ACC112 (cell line): ENCODE measurements around the gene LHCGR.

Experiments used
- H2AFZ ChIP-seq: fragments of 200-600 bp; sonication (generic); one replicate; pipeline ENCODE4 v1.6.0; 2017; ENCODE audit warnings: antibody characterized with exemption, low read length; ENCODE audit not compliant: unreplicated experiment
- H3K27ac ChIP-seq: fragments of 200-600 bp; sonication (generic); 2 replicates; pipeline ENCODE4 v1.5.1; 2014; ENCODE audit warnings: low read depth, mild to moderate bottlenecking, antibody characterized with exemption, low read length, moderate library complexity
- H3K27me3 ChIP-seq: fragments of 200-600 bp; sonication (generic); 2 replicates; pipeline ENCODE4 v1.6.1; 2014; ENCODE audit warnings: mild to moderate bottlenecking, antibody characterized with exemption, low read length, moderate library complexity, mixed read lengths; ENCODE audit not compliant: insufficient read depth
- H3K36me3 ChIP-seq: fragments of 200-600 bp; sonication (generic); 2 replicates; pipeline ENCODE4 v1.6.1; 2016; ENCODE audit warnings: mild to moderate bottlenecking, antibody characterized with exemption, low read length, moderate library complexity, mixed read lengths; ENCODE audit not compliant: insufficient read depth
- H3K4me1 ChIP-seq: fragments of 200-600 bp; sonication (generic); one replicate; pipeline ENCODE4 v1.6.1; 2016; ENCODE audit warnings: low read length, mixed read lengths; ENCODE audit not compliant: insufficient read depth, unreplicated experiment, control insufficient read depth
- H3K4me3 ChIP-seq: fragments of 200-600 bp; sonication (generic); 2 replicates; pipeline ENCODE4 v1.5.1; 2014; ENCODE audit warnings: mild to moderate bottlenecking, low read depth, low read length
- H3K79me2 ChIP-seq: fragments of 200-600 bp; sonication (generic); one replicate; pipeline ENCODE4 v1.6.0; 2016; ENCODE audit warnings: low read length; ENCODE audit not compliant: control insufficient read depth, unreplicated experiment, insufficient read depth

The LHCGR gene

DNA sequence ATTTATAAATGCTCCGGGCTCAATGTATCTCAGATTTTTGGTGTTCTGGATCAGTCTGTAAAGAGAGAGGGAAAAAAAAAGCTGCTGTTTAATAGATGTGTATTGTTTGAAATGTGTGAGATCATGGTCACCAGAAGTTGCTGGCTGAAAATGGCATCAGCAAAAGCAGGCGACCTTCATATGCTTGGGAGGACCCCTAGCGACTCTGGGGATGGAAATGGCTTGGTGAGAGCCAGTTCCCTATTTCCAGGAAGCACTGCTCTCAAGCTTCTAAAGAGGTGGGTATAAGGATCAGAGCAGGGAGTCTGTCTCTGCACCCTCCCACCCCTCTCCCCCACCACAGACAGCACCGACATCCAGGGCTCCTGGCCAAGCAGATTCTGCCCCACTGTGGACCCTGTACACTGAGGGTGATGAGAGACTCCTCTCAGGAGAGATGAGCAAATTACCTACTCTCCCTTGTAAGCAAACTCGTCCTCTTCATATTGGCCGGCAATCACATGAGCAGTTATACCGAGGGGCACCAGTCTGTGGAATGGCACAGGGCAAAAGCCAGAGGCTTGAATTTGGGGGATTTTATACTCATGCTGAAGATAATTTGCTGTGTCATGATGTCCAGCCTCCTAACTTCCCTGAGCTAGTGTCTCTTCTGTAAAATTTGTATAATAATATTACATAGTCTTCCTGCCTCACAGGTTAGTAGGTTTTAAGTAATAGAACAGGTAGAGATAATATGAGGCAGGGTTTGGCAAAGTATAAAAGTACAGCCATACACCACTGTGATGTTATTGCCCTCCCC, 29.6 kb downstream of the LHCGR start:
- Histone ChIP-seq H2AFZ (no peak overlapping the region), H3K36me3 (no peaks in the 10 kb centered on the region), H3K27me3 (no peaks in the 10 kb centered on the region), H3K27ac (no peak overlapping the region), H3K4me3 (no peak overlapping the region), H3K4me1 (peaks cover 10% of the 10 kb centered on the region), H3K79me2 (no peaks in the 10 kb centered on the region)

DNA sequence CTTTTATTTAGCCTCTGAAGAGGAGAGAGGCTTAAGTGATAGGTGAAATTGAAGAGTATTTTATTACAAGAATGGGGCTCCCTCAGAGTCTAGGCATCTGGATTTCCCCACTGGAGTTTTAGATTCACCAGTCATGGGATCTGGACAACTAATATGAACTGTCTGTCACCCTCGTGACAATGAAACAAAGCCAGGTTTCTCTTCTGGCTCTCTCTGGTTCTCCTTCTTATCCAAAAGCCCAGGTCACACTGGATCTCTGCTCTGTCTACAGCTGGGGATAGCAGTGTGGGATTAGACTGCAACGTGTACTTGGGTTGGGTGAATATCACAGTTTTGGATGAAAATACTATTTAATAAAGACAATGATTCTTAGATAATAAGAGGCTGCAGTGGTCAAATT, 31.2 kb downstream of the LHCGR start:
- no peak overlapping the region for H2AFZ ChIP-seq
- no peak overlapping the region for H3K27ac ChIP-seq
- no peaks in the 10 kb centered on the region for H3K36me3 ChIP-seq

DNA sequence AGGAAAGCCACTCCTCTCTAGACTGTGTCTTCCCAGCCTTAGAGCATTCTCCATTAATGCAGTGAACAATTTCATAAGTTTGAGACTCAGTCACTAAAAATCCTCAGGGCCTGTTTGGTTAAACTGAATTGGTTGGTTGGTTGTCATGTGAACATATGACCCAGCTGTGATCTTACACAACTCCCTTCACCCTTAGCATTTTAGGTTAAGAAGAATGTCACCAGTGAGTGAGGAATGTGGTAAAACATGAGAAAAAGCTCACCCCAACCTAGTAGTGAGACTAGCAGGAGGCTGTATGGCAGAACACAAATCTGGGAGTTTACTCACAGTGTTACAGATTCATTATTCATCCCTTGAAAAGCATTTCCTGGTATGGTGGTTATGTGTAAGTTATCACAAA, 32.4 kb downstream of the LHCGR start:
- Histone ChIP-seq H3K79me2 (no peaks in the 10 kb centered on the region), H3K4me1 (peaks cover 10% of the 10 kb centered on the region), H3K27ac (peak overlapping the region; percentile 79), H3K36me3 (no peaks in the 10 kb centered on the region), H2AFZ (no peak overlapping the region), H3K4me3 (no peak overlapping the region), H3K27me3 (no peaks in the 10 kb centered on the region)

More for the DNA sequence above, 31.2 kb downstream of the LHCGR start:
- H3K79me2 ChIP-seq = no peaks in the 10 kb centered on the region
- no peak overlapping the region for H3K4me3 ChIP-seq
- H3K27me3 ChIP-seq = no peaks in the 10 kb centered on the region
- peaks cover 10% of the 10 kb centered on the region for H3K4me1 ChIP-seq

DNA sequence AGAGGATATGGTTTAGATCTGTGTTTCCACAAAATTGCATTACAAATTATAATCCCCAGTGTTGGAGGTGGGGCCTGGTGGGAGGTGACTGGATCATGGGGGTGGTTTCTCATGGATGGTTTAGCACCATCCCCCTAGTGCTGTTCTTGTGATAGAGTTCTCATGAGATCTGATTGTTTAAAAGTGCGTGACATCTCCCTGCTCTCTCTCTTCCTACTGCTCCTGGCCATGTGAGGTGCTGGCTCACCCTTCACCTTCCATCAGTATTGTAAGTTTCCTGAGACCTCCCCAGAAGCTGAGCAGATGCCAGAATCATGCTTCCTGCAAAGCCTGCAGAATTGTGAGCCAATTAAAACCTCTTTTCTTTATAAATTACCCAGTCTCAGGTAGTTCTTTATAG, 33.1 kb downstream of the LHCGR start:
- Histone ChIP-seq H3K79me2 (no peaks in the 10 kb centered on the region), H3K4me1 (peaks cover 10% of the 10 kb centered on the region), H3K36me3 (no peaks in the 10 kb centered on the region), H3K27ac (peak overlapping the region; percentile 79), H3K27me3 (no peaks in the 10 kb centered on the region), H3K4me3 (no peak overlapping the region), H2AFZ (no peak overlapping the region)

DNA sequence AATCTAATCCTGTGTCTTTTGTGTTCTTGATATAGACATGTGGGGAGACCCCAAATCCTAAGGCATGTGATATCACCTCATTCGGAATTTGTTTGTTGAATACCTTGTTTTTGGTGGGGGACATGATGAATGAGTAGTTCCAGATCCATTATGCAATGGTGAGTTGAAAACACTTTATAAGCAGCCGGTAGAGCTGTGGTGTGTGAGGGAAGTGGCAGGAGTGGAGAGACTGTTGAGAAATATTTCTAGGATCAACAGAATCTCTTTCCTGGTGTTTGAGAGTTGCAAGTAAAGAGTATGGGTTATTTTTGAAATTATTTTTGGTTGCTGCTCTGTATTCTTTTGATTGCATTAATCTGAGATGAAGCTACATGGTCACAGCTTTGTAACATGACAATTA, 34.4 kb downstream of the LHCGR start:
- Histone ChIP-seq H3K27me3 (no peaks in the 10 kb centered on the region), H2AFZ (no peak overlapping the region), H3K36me3 (no peaks in the 10 kb centered on the region), H3K27ac (no peak overlapping the region), H3K4me3 (no peak overlapping the region), H3K4me1 (peaks cover 10% of the 10 kb centered on the region), H3K79me2 (no peaks in the 10 kb centered on the region)

DNA sequence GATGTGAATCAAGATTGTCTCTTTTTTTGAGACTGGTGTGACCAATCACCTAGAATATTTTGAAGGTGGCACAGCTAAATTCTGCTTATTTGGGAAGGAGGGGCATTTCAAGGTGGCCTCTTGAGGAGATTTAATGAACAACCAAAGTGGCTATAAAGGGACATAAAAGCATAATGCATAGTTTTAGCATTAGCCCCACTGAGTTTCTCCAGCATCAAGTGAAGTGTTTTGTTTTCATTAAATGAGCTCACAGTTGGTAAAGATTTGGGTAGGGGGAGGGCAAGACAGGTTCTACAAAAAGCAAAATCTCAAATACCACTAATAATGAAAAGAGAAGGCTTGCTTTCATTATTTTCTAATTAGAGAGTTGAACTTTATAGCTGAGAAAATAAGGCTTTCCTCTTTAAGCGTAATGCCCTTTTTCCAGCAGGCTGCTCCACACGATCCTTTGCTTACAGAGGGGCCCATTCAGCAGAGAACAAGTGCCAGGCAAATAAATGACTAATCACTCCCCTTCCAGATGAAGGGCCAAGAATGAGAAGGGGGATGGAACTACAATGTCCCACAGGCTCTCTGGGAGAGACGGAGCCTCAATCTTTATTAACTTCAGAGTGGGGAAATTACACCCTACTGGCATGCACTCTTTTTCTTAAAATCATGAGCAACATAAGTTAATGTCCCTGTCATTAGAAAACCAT, 35.9 kb downstream of the LHCGR start:
- H3K27ac ChIP-seq = no peak overlapping the region
- H2AFZ ChIP-seq = no peak overlapping the region
- no peaks in the 10 kb centered on the region for H3K36me3 ChIP-seq
- no peaks in the 10 kb centered on the region for H3K79me2 ChIP-seq
- H3K4me1 ChIP-seq = peaks cover 16% of the 10 kb centered on the region
- no peaks in the 10 kb centered on the region for H3K27me3 ChIP-seq
- H3K4me3 ChIP-seq = no peak overlapping the region

DNA sequence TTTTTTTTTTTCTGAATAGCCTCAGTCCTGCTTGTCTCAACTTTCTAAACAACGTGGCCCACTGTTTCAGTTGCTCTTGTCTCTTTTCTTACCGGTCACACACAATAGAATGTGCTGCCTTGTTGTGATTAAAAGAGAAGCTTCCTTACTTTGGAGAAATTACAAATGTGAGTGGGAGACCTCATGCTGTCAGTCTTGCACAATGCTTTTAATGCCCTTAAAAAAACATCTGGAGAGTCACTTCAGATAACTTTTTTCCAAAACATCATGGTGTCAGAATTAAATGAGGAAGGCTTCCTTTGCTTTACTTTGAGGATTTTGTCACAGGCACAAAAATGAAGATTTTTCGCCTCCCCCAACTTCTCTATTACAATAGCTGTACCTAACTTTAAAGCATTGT, 37.7 kb downstream of the LHCGR start:
- Histone ChIP-seq H2AFZ (no peak overlapping the region), H3K27me3 (no peaks in the 10 kb centered on the region), H3K79me2 (no peaks in the 10 kb centered on the region), H3K4me3 (no peak overlapping the region), H3K36me3 (no peaks in the 10 kb centered on the region), H3K27ac (no peak overlapping the region), H3K4me1 (peaks cover 12% of the 10 kb centered on the region)

DNA sequence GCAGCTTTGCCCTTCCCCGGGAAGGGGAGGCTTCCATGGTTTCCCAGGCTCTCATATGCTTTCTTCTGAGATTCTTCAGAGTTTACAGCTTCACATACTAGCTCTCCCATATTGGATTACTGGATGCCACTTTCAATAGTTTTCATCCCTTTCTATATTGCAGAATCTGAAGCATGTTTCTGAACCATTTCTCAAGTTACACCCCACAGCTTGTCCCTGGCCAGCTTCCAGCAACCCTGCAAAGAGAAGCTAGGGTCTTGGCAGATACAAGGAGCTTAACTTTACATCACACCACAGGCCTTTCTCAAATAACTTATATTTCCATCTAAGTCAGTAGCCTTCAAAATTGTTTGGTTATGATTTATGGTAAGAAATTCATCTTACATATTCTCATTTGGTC, 39.6 kb downstream of the LHCGR start:
- no peak overlapping the region for H3K4me3 ChIP-seq
- no peaks in the 10 kb centered on the region for H3K27me3 ChIP-seq
- H3K79me2 ChIP-seq = no peaks in the 10 kb centered on the region
- no peak overlapping the region for H3K27ac ChIP-seq
- H2AFZ ChIP-seq = no peak overlapping the region
- peaks cover 11% of the 10 kb centered on the region for H3K4me1 ChIP-seq
- no peaks in the 10 kb centered on the region for H3K36me3 ChIP-seq

DNA sequence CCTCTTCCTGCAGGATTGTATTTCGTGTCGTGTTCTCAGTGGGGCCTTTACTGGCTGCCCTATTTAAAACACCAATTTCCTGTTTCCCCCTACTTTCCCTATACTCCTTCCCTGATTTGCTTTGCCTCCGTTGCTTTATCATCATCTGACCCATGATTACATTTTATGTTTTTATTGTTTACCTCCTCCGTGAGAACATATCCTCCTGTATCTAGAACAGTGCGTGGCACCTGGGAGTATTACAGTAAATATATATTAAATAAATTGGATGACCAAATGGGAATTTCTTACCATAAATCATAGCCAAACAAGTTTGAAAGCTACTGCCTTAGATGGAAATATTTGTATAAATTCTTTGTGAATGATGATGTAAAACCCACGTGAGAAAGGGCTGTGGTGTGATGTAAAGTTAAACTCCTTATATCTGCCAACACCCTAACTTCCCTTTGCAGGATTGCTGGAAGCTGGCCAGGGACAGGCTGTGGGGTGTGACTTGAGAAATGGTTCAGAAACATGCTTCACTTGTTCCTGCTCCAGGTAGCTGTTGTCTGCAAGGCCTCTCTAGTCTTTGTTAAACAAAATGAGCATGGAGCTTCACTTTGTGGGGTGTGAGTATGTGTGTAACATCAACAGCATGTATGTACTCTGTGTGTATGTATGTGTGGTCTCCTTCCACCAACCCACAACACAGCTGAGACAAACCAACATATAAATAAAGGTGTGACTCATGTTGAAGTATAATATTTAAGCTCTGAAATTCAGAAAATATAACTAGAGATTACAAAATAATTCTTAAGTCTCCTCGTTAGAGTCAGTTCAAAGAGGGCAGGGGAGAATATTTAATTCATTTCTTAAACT, 40.3 kb downstream of the LHCGR start:
- Histone ChIP-seq H3K79me2 (no peaks in the 10 kb centered on the region), H3K36me3 (no peaks in the 10 kb centered on the region), H2AFZ (no peak overlapping the region), H3K4me1 (peaks cover 11% of the 10 kb centered on the region), H3K27me3 (no peaks in the 10 kb centered on the region), H3K4me3 (no peak overlapping the region), H3K27ac (no peak overlapping the region)

DNA sequence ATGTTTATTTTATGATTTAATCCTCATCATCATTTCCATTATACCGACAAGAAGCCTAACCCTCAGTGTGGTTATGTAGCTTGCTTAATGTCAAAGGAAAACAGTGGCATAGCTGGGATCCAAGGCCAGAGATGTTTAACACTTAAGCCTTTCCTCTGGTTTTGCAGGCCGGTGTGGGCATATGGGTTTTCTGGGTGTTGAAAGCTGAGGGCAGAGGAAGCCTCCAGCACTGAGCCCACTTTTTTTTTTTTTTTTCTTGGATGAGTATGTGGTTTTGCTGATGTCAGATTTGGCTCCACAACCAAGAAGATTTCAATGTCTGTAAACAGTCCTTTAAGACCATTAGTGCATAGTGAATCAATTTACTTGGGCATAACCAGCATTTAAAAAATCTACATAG, 41.3 kb downstream of the LHCGR start:
- H3K4me1 ChIP-seq = peaks cover 11% of the 10 kb centered on the region
- no peaks in the 10 kb centered on the region for H3K79me2 ChIP-seq
- no peaks in the 10 kb centered on the region for H3K36me3 ChIP-seq
- no peak overlapping the region for H3K27ac ChIP-seq
- H3K27me3 ChIP-seq = no peaks in the 10 kb centered on the region; the same call in 1 of the 2 replicates
- H3K4me3 ChIP-seq = no peak overlapping the region
- H2AFZ ChIP-seq = no peak overlapping the region
